GM12892 (cell line): ENCODE measurements around the gene BORCS5.
"Not testable (repeated sequence)": the region's sequence is repeated elsewhere in the genome, so short reads cannot be mapped to it uniquely, and the experiment has no call there.

Source experiments
- POLR2A ChIP-seq: IDR thresholded peaks from 2 replicates; pipeline ENCODE4 v1.6.1; 2011; ENCODE audit warnings: low read depth, low read length, control low read depth
- TAF1 ChIP-seq: IDR thresholded peaks from 2 replicates; pipeline ENCODE4 v1.6.1; 2011; ENCODE audit warnings: low read depth, mild to moderate bottlenecking, control low read depth, low read length, borderline replicate concordance

DNA sequence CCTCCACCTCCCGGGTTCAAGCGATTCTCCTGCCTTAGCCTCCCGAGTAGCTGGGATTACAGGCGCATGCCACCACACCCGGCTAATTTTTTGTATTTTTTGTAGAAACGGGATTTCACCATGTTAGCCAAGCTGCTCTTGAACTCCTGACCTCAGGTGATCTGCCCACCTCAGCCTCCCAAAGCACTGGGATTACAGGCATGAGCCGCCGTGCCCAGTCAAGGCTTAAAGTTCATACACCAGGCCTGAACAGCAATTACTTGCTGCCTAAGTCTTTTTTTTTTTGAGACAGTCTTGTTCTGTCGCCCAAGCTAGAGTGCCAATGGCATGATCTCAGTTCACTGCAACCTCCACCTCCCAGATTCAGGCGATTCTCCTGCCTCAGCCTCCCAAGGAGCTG lies 46.2 kb upstream of the BORCS5 start:
- TF ChIP-seq POLR2A, TAF1: not testable (repeated sequence)
